Heart right ventricle (tissue), 16 donors: ENCODE measurements around the gene BMPR2. TPM values are rescaled to one million over a fixed set of nuclear protein-coding genes. Genes with fewer than 3 reads are reported as not detected.
"Not testable (repeated sequence)": the region's sequence is repeated elsewhere in the genome, so short reads cannot be mapped to it uniquely, and the experiment has no call there.

Experiments used
- ATAC-seq, 8 donors: fragments of 200-7000 bp; cut with Tn5 transposase; one replicate each; pipeline ENCODE4 v1.9.1; 2020; ENCODE audit warnings: mild to moderate bottlenecking in 8 of 8, moderate library complexity in 8 of 8, moderate number of reproducible peaks in 1 of 8
- DNase-seq, 2 donors: peaks; one replicate each; pipeline ENCODE4 v3.0.0-alpha.2; 2020
- H3K27ac ChIP-seq, 10 donors: fragments of 200-600 bp; sonication (generic) in 2 of 10; one replicate each; pipeline versions ENCODE4 v1.5.0 to v1.8.0; 2020 to 2022; ENCODE audit warnings: mild to moderate bottlenecking in 3 of 10
- H3K27me3 ChIP-seq, 7 donors: fragments of 200-600 bp; one replicate each; pipeline ENCODE4 v1.8.0; 2021 to 2022; ENCODE audit warnings: mild to moderate bottlenecking in 2 of 7
- H3K36me3 ChIP-seq, 9 donors: fragments of 200-600 bp; sonication (generic) in 1 of 9; one replicate each; pipeline versions ENCODE4 v1.5.0 to v1.8.0; 2020 to 2022; ENCODE audit warnings: mild to moderate bottlenecking in 2 of 9
- H3K4me1 ChIP-seq, 9 donors: fragments of 200-600 bp; sonication (generic) in 1 of 9; one replicate each; pipeline versions ENCODE4 v1.5.0 to v1.8.0; 2020 to 2022; ENCODE audit warnings: mild to moderate bottlenecking in 4 of 9
- H3K4me3 ChIP-seq, 10 donors: fragments of 200-600 bp; sonication (generic) in 2 of 10; one replicate each; pipeline versions ENCODE4 v1.5.0 to v1.8.0; 2020 to 2022; ENCODE audit warnings: mild to moderate bottlenecking in 7 of 10, moderate library complexity in 2 of 10
- H3K9me3 ChIP-seq, 11 donors: fragments of 200-600 bp in 10 of 11; sonication (generic) in 2 of 11; one replicate each; pipeline versions ENCODE4 v1.5.0 to v1.8.0; 2013 to 2022; ENCODE audit warnings: mild to moderate bottlenecking in 2 of 11, control low read depth in 1 of 11, moderate library complexity in 1 of 11
- WGBS, 2 donors: extraction: QIAGEN DNeasy Blood & Tissue Kit; methylation state at CpG; one replicate each; pipeline ENCODE4 v1.1.7; 2013; ENCODE audit warnings: inconsistent platforms in 1 of 2; 5-methylcytosine and 5-hydroxymethylcytosine counted together
- intact Hi-C, 10 donors: fragments of 100-400 bp; cut with DNase I; formaldehyde crosslinking; loops; one replicate each; pipeline versions ENCODE4 v1.11.1 to v1.14.2; 2022
- polyA plus RNA-seq, 2 donors: library from polyadenylated mRNA; stranded (reverse); fragments of 200-250 nt; gene quantifications; one replicate each; pipeline ENCODE4 v1.2.3, GENCODE V29; 2013
- total RNA-seq, 10 donors: library from RNA; stranded (reverse); fragmentation: NEBNext Ultra II Directional in 3 of 10; extraction: Animal tissue kit (Norgen Biotek cat#: 25700) in 3 of 10; gene quantifications; one replicate each; pipeline versions ENCODE4 v1.2.1 to v1.2.4, GENCODE V29; 2021 to 2023
- TF ChIP-seq, protein P1 (sequence below), 9 donors: fragments of 200-600 bp; sonication (generic) in 2 of 9; IDR thresholded peaks; one replicate each; pipeline versions ENCODE4 v1.5.0 to v1.8.0; 2021 to 2022; ENCODE audit warnings: antibody characterized with exemption in 9 of 9, mild to moderate bottlenecking in 5 of 9, moderate library complexity in 1 of 9
- donor health status: Arrhythmogenic right ventricular cardiomyopathy.
- donor health status: ischemic (EF 13 %, LVEDD 7.1; RV severe dilation, severe dysfunction).
- donor health status: healthy with polysubstance abuse.
- donor health status: DM: no; HTN: yes; CAD: no.
- donor health status: DM: no; HTN: no; CAD: no.
- donor health status: ischemic (EF 25% LVEDD 6.9; RV normal size, moderate dysfunction).
- donor health status: ischemic (EF 25% LVEDD 5.7; RV mildly dilated, moderate dysfunction).
- donor health status: healthy.
- donor health status: DM: yes; HTN: yes; CAD: no.
- donor health status: Ischemic cardiomyopathy.
- donor health status: ischemic (EF 35%, LVEDD 5.7; RV mildly dilated, moderate dysfunction).
- donor health status: nonischemic (EF 11% LVEDD 7.7; RV severe dilation, severe dysfunction).
- donor health status: DM: yes; HTN: yes; CAD: no.
- donor health status: PGD.
- donor health status: ischemic (EF 29% LVEDD 5.4; RV normal size, mild dysfunction).
- donor health status: nonischemic (EF 23%, LVEDD 6.1; RV moderate dilation, normal function).

BMPR2 gene
- total and polyA plus RNA-seq, 12 donors = 10.2 to 89.4 (median 67.2) TPM

DNA sequence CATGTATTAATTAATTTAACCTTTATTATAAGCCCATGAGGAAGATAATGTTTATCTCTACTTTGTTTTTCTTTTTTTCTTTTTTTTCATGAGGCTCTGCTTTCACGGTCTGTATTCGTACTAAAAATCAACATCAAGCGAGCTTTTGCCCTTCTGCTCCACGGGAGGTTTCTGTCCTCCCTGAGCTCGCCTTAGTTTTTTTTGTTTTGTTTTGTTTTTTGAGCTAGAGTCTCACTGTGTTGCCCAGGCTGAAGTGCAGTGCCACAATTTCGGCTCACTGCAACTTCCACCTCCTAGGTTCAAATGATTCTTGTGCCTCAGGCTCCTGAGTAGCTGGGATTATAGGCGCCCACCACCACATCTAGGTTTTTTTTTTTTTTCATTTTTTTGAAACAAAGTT, 29.9 kb upstream of the BMPR2 start:
- DNase-seq = no peak
- H3K27me3 ChIP-seq = no peaks in the 10 kb centered on the region
- no peaks in the 10 kb centered on the region for H3K36me3 ChIP-seq
- intact Hi-C loops = no loop called here
- 96 to 97% methylated on average over 7 of the region's 7 CpGs for WGBS, 2 donors
- no peaks in the 10 kb centered on the region for H3K9me3 ChIP-seq
- H3K4me3 ChIP-seq = no peak overlapping the region
- TF ChIP-seq, protein P1, sequence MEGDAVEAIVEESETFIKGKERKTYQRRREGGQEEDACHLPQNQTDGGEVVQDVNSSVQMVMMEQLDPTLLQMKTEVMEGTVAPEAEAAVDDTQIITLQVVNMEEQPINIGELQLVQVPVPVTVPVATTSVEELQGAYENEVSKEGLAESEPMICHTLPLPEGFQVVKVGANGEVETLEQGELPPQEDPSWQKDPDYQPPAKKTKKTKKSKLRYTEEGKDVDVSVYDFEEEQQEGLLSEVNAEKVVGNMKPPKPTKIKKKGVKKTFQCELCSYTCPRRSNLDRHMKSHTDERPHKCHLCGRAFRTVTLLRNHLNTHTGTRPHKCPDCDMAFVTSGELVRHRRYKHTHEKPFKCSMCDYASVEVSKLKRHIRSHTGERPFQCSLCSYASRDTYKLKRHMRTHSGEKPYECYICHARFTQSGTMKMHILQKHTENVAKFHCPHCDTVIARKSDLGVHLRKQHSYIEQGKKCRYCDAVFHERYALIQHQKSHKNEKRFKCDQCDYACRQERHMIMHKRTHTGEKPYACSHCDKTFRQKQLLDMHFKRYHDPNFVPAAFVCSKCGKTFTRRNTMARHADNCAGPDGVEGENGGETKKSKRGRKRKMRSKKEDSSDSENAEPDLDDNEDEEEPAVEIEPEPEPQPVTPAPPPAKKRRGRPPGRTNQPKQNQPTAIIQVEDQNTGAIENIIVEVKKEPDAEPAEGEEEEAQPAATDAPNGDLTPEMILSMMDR (IDR thresholded peaks at IDR 0.05) = no peak
- no peak overlapping the region for H3K27ac ChIP-seq
- ATAC-seq = no peak
- no peaks in the 10 kb centered on the region for H3K4me1 ChIP-seq

DNA sequence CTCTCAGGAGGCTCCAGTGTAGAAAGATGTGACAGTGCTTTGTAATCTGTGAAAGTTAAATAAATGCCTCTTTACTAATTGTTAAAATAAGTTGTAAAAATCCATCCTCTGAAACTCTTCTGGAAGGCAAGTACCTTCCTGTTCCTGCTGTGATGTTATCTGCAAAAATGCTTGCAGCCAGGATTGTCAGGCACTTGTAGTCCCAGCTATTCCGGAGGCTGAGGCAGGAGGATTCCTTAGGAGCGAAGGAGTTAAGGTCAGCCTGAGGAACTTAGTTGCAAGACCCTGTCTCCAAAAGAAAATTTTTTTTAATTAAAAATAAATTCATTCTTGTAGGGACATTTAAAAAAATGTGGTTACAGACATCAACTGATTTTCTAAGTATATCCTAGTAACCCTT, 22.7 kb upstream of the BMPR2 start:
- DNase-seq (no peak), ATAC-seq (no peak)
- TF ChIP-seq, protein P1 (IDR thresholded peaks at IDR 0.05) = no peak
- 73 to 87% methylated on average over 2 of the region's 2 CpGs for WGBS, 2 donors
- no peak overlapping the region for H3K27ac ChIP-seq
- H3K27me3 ChIP-seq = no peaks in the 10 kb centered on the region
- peaks cover 0 to 4% (median 0%) of the 10 kb centered on the region in 9 donors for H3K36me3 ChIP-seq
- no peaks in the 10 kb centered on the region for H3K4me1 ChIP-seq
- H3K4me3 ChIP-seq = no peak overlapping the region
- no peaks in the 10 kb centered on the region for H3K9me3 ChIP-seq
- intact Hi-C loops = no loop called here

GRCh38 chr2:202355993-202356505, 20.1 kb upstream of the BMPR2 start:
- 41 to 56% methylated on average over 1 of the region's 1 CpG for WGBS, 2 donors
- H3K36me3 ChIP-seq = peaks cover 0 to 4% (median 0%) of the 10 kb centered on the region in 9 donors
- no peak overlapping the region for H3K27ac ChIP-seq
- H3K4me3 ChIP-seq = no peak overlapping the region
- H3K9me3 ChIP-seq = no peaks in the 10 kb centered on the region
- DNase-seq = no peak
- intact Hi-C loops = no loop called here
- H3K27me3 ChIP-seq = no peaks in the 10 kb centered on the region
- H3K4me1 ChIP-seq = no peaks in the 10 kb centered on the region
- TF ChIP-seq, protein P1 (IDR thresholded peaks at IDR 0.05) = no peak
- ATAC-seq = no peak

- H3K4me3 ChIP-seq, H3K4me1 ChIP-seq, DNase-seq, H3K9me3 ChIP-seq, H3K36me3 ChIP-seq, H3K27me3 ChIP-seq, ATAC-seq, H3K27ac ChIP-seq, intact Hi-C loops: not testable (repeated sequence)
- 97% methylated on average over 8 of the region's 8 CpGs for WGBS, 2 donors
Observed at GRCh38 chr2:202358924-202359323, 17.2 kb upstream of the BMPR2 start.

DNA sequence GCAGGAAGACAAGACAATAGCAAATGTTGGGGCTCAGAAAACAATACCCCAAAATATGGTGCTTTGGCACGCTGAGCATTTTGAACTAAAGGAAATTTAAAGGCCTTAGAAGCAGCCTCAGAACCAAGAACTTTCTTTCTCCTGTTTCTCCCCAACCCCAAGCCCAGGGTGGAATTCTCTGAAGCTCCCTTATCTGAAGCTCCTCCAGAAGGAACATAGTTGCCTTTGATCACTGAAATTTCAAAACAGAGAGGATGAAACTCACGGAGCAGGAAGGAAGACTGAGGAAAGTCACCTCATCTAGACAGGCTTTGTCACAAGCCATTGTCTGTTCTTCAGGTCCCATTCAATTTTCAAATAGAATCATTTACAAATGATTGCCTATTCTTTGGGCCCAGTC, 15.5 kb upstream of the BMPR2 start:
- intact Hi-C loops = no loop called here
- H3K4me1 ChIP-seq = no peaks in the 10 kb centered on the region
- WGBS, 2 donors = 89 to 92% methylated on average over 2 of the region's 2 CpGs
- TF ChIP-seq, protein P1 (IDR thresholded peaks at IDR 0.05) = no peak
- peaks cover 0 to 4% (median 0%) of the 10 kb centered on the region in 9 donors for H3K36me3 ChIP-seq
- H3K27ac ChIP-seq = no peak overlapping the region
- ATAC-seq (no peak), DNase-seq (no peak)
- no peaks in the 10 kb centered on the region for H3K27me3 ChIP-seq
- H3K4me3 ChIP-seq = no peak overlapping the region
- no peaks in the 10 kb centered on the region for H3K9me3 ChIP-seq
